Keratinocyte (primary cell): ENCODE data around the gene PCDHGB6. TPM values are rescaled to one million over a fixed set of nuclear protein-coding genes. Genes with fewer than 3 reads are reported as not detected.

Experiments
- DNase-seq: peaks from one replicate; pipeline ENCODE4 v3.0.0-alpha.2; 2011; ENCODE audit warnings: low read depth, missing footprints, low spot score
- FAIRE-seq: peaks from 2 replicates; lab custom pipeline; 2011; peaks lifted over from hg19 to GRCh38; lab: Jason Lieb, UNC
- H2AFZ ChIP-seq: 2 replicates; pipeline ENCODE4 v1.6.0; 2012; ENCODE audit warnings: low read length, control low read depth, inconsistent platforms; ENCODE audit not compliant: control insufficient read depth
- H3K27ac ChIP-seq: 2 replicates; pipeline ENCODE4 v1.5.1; 2011; ENCODE audit warnings: low read length; ENCODE audit not compliant: control insufficient read depth, insufficient read depth
- H3K27me3 ChIP-seq: 3 replicates; pipeline ENCODE4 v1.6.0; 2011; ENCODE audit warnings: low read length; ENCODE audit not compliant: control insufficient read depth, insufficient read depth; ENCODE audit errors: extremely low read depth
- H3K36me3 ChIP-seq, 2 experiments: 2 replicates in 1 of 2; 3 replicates in 1 of 2; pipeline ENCODE4 v1.5.1; 2011; ENCODE audit warnings: low read length in 2 of 2, mild to moderate bottlenecking in 1 of 2; ENCODE audit not compliant: control insufficient read depth in 2 of 2, insufficient read depth in 2 of 2; ENCODE audit errors: extremely low read depth in 1 of 2
- H3K4me1 ChIP-seq: 3 replicates; pipeline ENCODE4 v1.5.1; 2011; ENCODE audit warnings: low read length; ENCODE audit not compliant: control insufficient read depth, insufficient read depth; ENCODE audit errors: extremely low read depth
- H3K4me2 ChIP-seq: 3 replicates; pipeline ENCODE4 v1.6.0; 2011; ENCODE audit warnings: low read depth, low read length; ENCODE audit not compliant: control insufficient read depth, insufficient read depth; ENCODE audit errors: extremely low read depth
- H3K4me3 ChIP-seq, 3 experiments: fragments of 200-600 bp in 1 of 3; sonication (generic) in 1 of 3; 2 replicates in 2 of 3; 3 replicates in 1 of 3; pipeline ENCODE4 v1.5.1; 2011 to 2016; ENCODE audit warnings: low read length in 3 of 3, mild to moderate bottlenecking in 3 of 3, control low read depth in 2 of 3, inconsistent platforms in 1 of 3, low read depth in 1 of 3, mixed read lengths in 1 of 3, mixed run types in 1 of 3, moderate library complexity in 1 of 3; ENCODE audit not compliant: control insufficient read depth in 2 of 3, insufficient read depth in 2 of 3; ENCODE audit errors: extremely low read depth in 1 of 3
- H3K79me2 ChIP-seq: 2 replicates; pipeline ENCODE4 v1.6.0; 2012; ENCODE audit warnings: low read length; ENCODE audit not compliant: control insufficient read depth, insufficient read depth
- H3K9ac ChIP-seq: 3 replicates; pipeline ENCODE4 v1.6.0; 2011; ENCODE audit warnings: low read length; ENCODE audit not compliant: control insufficient read depth, insufficient read depth; ENCODE audit errors: extremely low read depth
- H3K9me1 ChIP-seq: 3 replicates; pipeline ENCODE4 v1.6.0; 2011; ENCODE audit warnings: low read length; ENCODE audit not compliant: control insufficient read depth, insufficient read depth; ENCODE audit errors: extremely low read depth
- H3K9me3 ChIP-seq: 2 replicates; pipeline ENCODE4 v1.5.1; 2012; ENCODE audit warnings: low read depth, low read length; ENCODE audit not compliant: control insufficient read depth
- H4K20me1 ChIP-seq: 3 replicates; pipeline ENCODE4 v1.6.0; 2011; ENCODE audit warnings: low read length; ENCODE audit not compliant: control insufficient read depth, insufficient read depth; ENCODE audit errors: extremely low read depth
- CTCF ChIP-seq, 3 experiments: IDR thresholded peaks in 1 of 3; conservative IDR thresholded peaks in 1 of 3; optimal IDR thresholded peaks in 1 of 3; 2 replicates in 2 of 3; 3 replicates in 1 of 3; pipeline versions ENCODE3 to v1.5.1; 2011; ENCODE audit warnings: low read length in 3 of 3, mild to moderate bottlenecking in 3 of 3, moderate library complexity in 2 of 3, control low read depth in 1 of 3, inconsistent platforms in 1 of 3; ENCODE audit not compliant: insufficient read depth in 2 of 3; ENCODE audit errors: extremely low read depth in 1 of 3
- EZH2 ChIP-seq: IDR thresholded peaks from one replicate; pipeline ENCODE4 v1.6.1; 2012; ENCODE audit warnings: inconsistent platforms, mild to moderate bottlenecking, low read length, moderate library complexity
- dilution Hi-C: fragments of 300-500 bp; cut with MboI; formaldehyde crosslinking; loops from one replicate; pipeline ENCODE4 v1.7.0; 2020; ENCODE audit warnings: low sequenced_read_pairs; ENCODE audit not compliant: extremely low pct_ligation_motif_present
- polyA plus RNA-seq, 5 experiments: library from polyadenylated mRNA; depleted of rRNA in 3 of 5; stranded (reverse) in 3 of 5; stranded (forward) in 1 of 5; unstranded in 1 of 5; fragments of >200 nt; gene quantifications; 1 replicate in 1 of 5; 2 replicates in 3 of 5; 3 replicates in 1 of 5; pipeline versions ENCODE4 v1.2.1 to v1.2.3, GENCODE V29; 2011 to 2012; ENCODE audit warnings: missing spikeins in 2 of 5, low read depth in 1 of 5, low replicate concordance in 1 of 5

PCDHGB6 gene
- polyA plus RNA-seq, 1 donor (not counting 4 experiments of a cell fraction or from before 2014, with no cell fraction given): 0.30 TPM

- FAIRE-seq (no peak), DNase-seq (no peak)
- Histone ChIP-seq H3K9ac (no peak overlapping the region), H3K27me3 (peaks cover 15% of the 10 kb centered on the region), H3K4me1 (peaks cover 5% of the 10 kb centered on the region), H4K20me1 (no peaks in the 10 kb centered on the region), H3K4me2 (no peak overlapping the region), H3K79me2 (no peaks in the 10 kb centered on the region), H3K4me3 (no peak overlapping the region), H3K27ac (no peak overlapping the region), H3K36me3 (no peaks in the 10 kb centered on the region), H2AFZ (no peak overlapping the region), H3K9me3 (peaks cover 23% of the 10 kb centered on the region), H3K9me1 (no peaks in the 10 kb centered on the region)
- TF ChIP-seq EZH2 (no peak), CTCF (optimal IDR thresholded peaks at IDR 0.05 in 1 of 3, IDR thresholded peaks at IDR 0.05 in 1 of 3, conservative IDR thresholded peaks at IDR 0.05 in 1 of 3; ENCODE audit: extremely low read depth in 1 of 3, insufficient read depth in 2 of 3, low read length in 3 of 3) (no peak)
- dilution Hi-C loops: no loop called here
These were observed 3.8 kb downstream of the PCDHGB6 start for GRCh38 chr5:141411575-141411974.

GRCh38 chr5:141412854-141413539 lies 5.2 kb downstream of the PCDHGB6 start, which contains the start of gene PCDHGA10:
PCDHGA10 (plus strand) TSS chr5:141412987; CDS start chr5:141413176, 189 bp downstream.
- H3K4me2 ChIP-seq: peak within 1 kb of the TSS; percentile 82
- FAIRE-seq (peak; percentile 26), DNase-seq (no peak)
- no peaks in the 10 kb centered on the region for H4K20me1 ChIP-seq
- no peaks in the 10 kb centered on the region for H3K9me1 ChIP-seq
- no peak for TF ChIP-seq EZH2
- peak; percentile 58 to 72 (median 67) for TF ChIP-seq CTCF (optimal IDR thresholded peaks at IDR 0.05 in 1 of 3, IDR thresholded peaks at IDR 0.05 in 1 of 3, conservative IDR thresholded peaks at IDR 0.05 in 1 of 3; ENCODE audit: extremely low read depth in 1 of 3, insufficient read depth in 2 of 3, low read length in 3 of 3)
- peak within 1 kb of the TSS; percentile 66 for H3K9ac ChIP-seq
- H3K27ac ChIP-seq: peak within 1 kb of the TSS; percentile 14
- no peaks in the 10 kb centered on the region for H3K79me2 ChIP-seq
- peak within 1 kb of the TSS; percentile 35 to 76 (median 75) for H3K4me3 ChIP-seq
- peak within 1 kb of the TSS; percentile 80 for H2AFZ ChIP-seq
- H3K27me3 ChIP-seq: peaks cover 15% of the 10 kb centered on the region
- no peaks in the 10 kb centered on the region for H3K36me3 ChIP-seq
- H3K9me3 ChIP-seq: peaks cover 23% of the 10 kb centered on the region
- dilution Hi-C loops: no loop called here
- peaks cover 5% of the 10 kb centered on the region for H3K4me1 ChIP-seq
